DND-41 (cell line): Measurements from ENCODE around the gene AFAP1.
"Not testable (repeated sequence)": the region's sequence is repeated elsewhere in the genome, so short reads cannot be mapped to it uniquely, and the experiment has no call there.

Experiments
- ATAC-seq: fragments of 200-7000 bp; cut with Tn5 transposase; 3 replicates; pipeline ENCODE4 v1.9.1; 2021; ENCODE audit warnings: low read depth; ENCODE audit not compliant: insufficient read depth
- DNase-seq: peaks from one replicate; pipeline ENCODE4 v3.0.0-alpha.2; 2020
- H2AFZ ChIP-seq: 2 replicates; pipeline ENCODE4 v1.6.0; 2012; ENCODE audit warnings: low read depth, low read length
- H3K27ac ChIP-seq: 2 replicates; pipeline ENCODE4 v1.5.1; 2012; ENCODE audit warnings: low read length, inconsistent platforms
- H3K27me3 ChIP-seq: fragments of 200-600 bp; sonication (generic); 2 replicates; pipeline ENCODE4 v1.6.0; 2012; ENCODE audit warnings: low read length, mild to moderate bottlenecking, inconsistent platforms; ENCODE audit not compliant: insufficient read depth, poor library complexity
- H3K36me3 ChIP-seq: 2 replicates; pipeline ENCODE4 v1.5.1; 2012; ENCODE audit warnings: low read length, inconsistent platforms; ENCODE audit not compliant: insufficient read depth
- H3K4me1 ChIP-seq: 2 replicates; pipeline ENCODE4 v1.5.1; 2012; ENCODE audit warnings: mild to moderate bottlenecking, low read length; ENCODE audit not compliant: insufficient read depth
- H3K4me2 ChIP-seq: 2 replicates; pipeline ENCODE4 v1.6.0; 2012; ENCODE audit warnings: mild to moderate bottlenecking, moderate library complexity, low read length, inconsistent platforms; ENCODE audit not compliant: insufficient read depth
- H3K4me3 ChIP-seq, 2 experiments: fragments of 200-600 bp in 1 of 2; shearing (Covaris generic) in 1 of 2; 2 replicates each; pipeline ENCODE4 v1.5.1; 2012 to 2016; ENCODE audit warnings: inconsistent platforms in 2 of 2, low read length in 2 of 2, mild to moderate bottlenecking in 2 of 2, low read depth in 1 of 2, moderate library complexity in 1 of 2
- H3K79me2 ChIP-seq: 2 replicates; pipeline ENCODE4 v1.6.0; 2012; ENCODE audit warnings: low read length, inconsistent platforms; ENCODE audit not compliant: insufficient read depth
- H3K9ac ChIP-seq: 2 replicates; pipeline ENCODE4 v1.6.0; 2012; ENCODE audit warnings: low read depth, mild to moderate bottlenecking, inconsistent platforms, low read length, moderate library complexity
- H3K9me3 ChIP-seq: 2 replicates; pipeline ENCODE4 v1.5.1; 2012; ENCODE audit warnings: low read length, moderate library complexity, mild to moderate bottlenecking, inconsistent platforms; ENCODE audit not compliant: insufficient read depth, severe bottlenecking
- H4K20me1 ChIP-seq: 2 replicates; pipeline ENCODE4 v1.6.0; 2012; ENCODE audit warnings: low read length; ENCODE audit not compliant: insufficient read depth
- EZH2 ChIP-seq: IDR thresholded peaks from 3 replicates; pipeline ENCODE4 v1.6.1; 2012; ENCODE audit warnings: borderline replicate concordance, low read depth, mild to moderate bottlenecking, moderate library complexity, low read length, inconsistent platforms; ENCODE audit not compliant: severe bottlenecking
- TF ChIP-seq, protein P1 (sequence below): IDR thresholded peaks from 2 replicates; pipeline ENCODE4 v1.5.1; 2012; ENCODE audit warnings: borderline replicate concordance, low read length, moderate library complexity, mild to moderate bottlenecking; ENCODE audit not compliant: poor library complexity, severe bottlenecking; ENCODE audit errors: extremely low read depth

Gene AFAP1

DNA sequence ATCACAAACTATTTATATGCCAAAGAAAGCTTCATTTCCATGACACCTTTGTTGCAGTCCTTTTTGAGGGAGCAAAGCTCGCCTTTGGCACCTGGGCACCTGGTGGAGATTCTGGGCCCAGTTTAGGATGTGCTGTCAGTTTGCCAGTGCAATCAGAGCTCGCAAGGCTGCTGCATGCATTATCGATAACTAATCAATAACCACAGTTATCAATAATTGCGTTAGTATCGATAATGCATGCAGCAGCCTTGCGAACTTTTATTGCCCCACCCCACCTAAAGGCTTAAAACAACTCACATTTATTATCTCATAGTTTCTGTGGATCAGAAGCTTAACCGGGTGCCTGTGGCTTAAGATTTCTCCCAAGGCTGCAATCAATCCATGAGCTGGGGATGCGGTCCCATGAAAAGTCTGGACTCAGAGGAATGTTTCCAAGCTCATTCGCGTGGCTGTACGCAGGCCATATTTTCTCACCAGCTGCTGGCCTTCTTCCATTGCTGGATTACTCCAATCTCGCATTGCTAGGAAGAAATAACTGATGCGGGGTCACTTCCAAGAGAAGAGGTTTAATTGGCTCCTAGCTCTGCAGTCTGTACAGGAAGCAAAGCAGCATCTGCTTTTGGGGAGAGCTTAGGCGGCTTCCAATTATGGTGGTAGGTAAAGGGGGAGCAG, 6.2 kb upstream of the AFAP1 start:
- Histone ChIP-seq H2AFZ (no peak overlapping the region), H3K36me3 (no peaks in the 10 kb centered on the region), H3K9me3 (no peaks in the 10 kb centered on the region), H3K27ac (no peak overlapping the region), H3K4me3 (no peak overlapping the region), H4K20me1 (no peaks in the 10 kb centered on the region), H3K9ac (no peak overlapping the region), H3K4me2 (no peak overlapping the region), H3K4me1 (no peaks in the 10 kb centered on the region), H3K27me3 (no peaks in the 10 kb centered on the region), H3K79me2 (no peaks in the 10 kb centered on the region)
- ATAC-seq, result no peak
- no peak for DNase-seq
- TF ChIP-seq, protein P1, sequence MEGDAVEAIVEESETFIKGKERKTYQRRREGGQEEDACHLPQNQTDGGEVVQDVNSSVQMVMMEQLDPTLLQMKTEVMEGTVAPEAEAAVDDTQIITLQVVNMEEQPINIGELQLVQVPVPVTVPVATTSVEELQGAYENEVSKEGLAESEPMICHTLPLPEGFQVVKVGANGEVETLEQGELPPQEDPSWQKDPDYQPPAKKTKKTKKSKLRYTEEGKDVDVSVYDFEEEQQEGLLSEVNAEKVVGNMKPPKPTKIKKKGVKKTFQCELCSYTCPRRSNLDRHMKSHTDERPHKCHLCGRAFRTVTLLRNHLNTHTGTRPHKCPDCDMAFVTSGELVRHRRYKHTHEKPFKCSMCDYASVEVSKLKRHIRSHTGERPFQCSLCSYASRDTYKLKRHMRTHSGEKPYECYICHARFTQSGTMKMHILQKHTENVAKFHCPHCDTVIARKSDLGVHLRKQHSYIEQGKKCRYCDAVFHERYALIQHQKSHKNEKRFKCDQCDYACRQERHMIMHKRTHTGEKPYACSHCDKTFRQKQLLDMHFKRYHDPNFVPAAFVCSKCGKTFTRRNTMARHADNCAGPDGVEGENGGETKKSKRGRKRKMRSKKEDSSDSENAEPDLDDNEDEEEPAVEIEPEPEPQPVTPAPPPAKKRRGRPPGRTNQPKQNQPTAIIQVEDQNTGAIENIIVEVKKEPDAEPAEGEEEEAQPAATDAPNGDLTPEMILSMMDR, result no peak
- no peak for TF ChIP-seq EZH2

DNA sequence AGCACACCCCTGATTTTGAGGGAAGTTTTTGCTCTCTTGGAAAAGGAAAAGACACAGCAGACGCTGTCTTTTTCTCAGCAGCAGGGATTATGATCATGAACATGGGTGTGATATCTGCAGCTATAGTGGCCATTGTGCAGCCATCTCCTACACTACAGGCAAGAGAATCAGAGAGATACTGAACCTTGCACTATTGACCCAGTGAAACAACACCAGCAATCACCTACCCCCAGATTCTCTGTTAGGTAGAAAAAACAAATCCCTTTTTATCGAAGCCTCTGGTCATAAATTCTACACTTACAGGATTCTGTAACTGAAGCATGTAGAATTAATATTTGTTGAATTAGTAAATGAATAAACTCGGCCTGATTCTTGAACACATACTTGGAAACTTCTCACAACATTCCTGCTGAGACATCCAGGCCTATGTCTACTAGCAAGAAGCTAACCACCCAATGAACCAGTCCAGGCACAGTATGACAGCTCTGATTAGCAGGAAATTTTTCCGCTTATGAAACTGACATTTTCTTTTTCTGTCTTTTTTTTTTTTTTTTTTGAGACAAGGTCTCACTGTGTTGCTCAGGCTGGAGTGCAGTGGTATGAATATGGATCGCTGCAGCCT, 5.0 kb upstream of the AFAP1 start:
- H3K9me3 ChIP-seq, result no peaks in the 10 kb centered on the region
- no peak overlapping the region for H3K4me3 ChIP-seq
- H3K27ac ChIP-seq, result no peak overlapping the region
- no peaks in the 10 kb centered on the region for H3K27me3 ChIP-seq
- no peak overlapping the region for H3K9ac ChIP-seq
- ATAC-seq (no peak), DNase-seq (no peak)
- no peak overlapping the region for H3K4me2 ChIP-seq
- no peak for TF ChIP-seq EZH2
- TF ChIP-seq, protein P1, result no peak
- no peaks in the 10 kb centered on the region for H3K4me1 ChIP-seq
- no peak overlapping the region for H2AFZ ChIP-seq
- H3K79me2 ChIP-seq, result no peaks in the 10 kb centered on the region
- H3K36me3 ChIP-seq, result no peaks in the 10 kb centered on the region
- H4K20me1 ChIP-seq, result no peaks in the 10 kb centered on the region

DNA sequence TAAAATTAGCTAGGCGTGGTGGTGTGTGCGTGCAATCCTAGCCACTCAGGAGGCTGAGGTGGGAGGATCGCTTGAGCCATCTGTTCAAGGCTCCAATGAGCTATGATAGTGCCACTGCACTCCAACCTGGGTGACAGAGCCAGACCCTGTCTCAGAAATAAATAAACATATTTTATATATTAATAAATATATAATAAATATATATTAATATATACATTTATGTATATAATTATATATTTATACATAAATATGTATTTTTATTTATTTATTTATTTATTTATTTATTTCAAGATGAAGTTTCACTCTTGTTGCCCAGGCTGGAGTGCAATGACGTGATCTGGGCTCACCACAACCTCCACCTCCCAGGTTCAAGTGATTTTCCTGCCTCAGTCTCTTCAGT, 4.0 kb upstream of the AFAP1 start:
- not testable (repeated sequence) for H3K4me2 ChIP-seq, H3K27ac ChIP-seq, H3K9me3 ChIP-seq, ATAC-seq, H3K4me1 ChIP-seq, H2AFZ ChIP-seq, H3K36me3 ChIP-seq, H3K79me2 ChIP-seq, DNase-seq, H3K27me3 ChIP-seq, H3K9ac ChIP-seq, H4K20me1 ChIP-seq, H3K4me3 ChIP-seq

DNA sequence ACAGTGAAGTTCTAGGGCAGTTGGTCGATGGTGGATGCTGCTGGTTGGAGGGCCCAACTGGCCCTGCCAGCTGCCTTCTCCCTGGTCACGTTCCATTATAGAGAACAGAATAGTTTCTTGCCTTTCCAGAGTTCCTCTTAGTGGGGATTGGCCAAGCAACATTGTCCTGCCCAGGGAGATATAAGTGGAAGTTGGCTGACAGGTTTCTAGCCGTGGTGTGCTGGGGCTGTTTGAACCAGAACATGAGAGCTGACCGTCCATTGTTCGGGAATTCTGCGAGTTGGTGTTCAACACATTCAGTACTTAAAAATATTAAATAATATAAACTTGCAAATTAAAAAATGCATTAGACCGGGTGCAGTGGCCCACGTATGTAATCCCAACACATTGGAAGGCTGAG, 3.5 kb upstream of the AFAP1 start:
- no peaks in the 10 kb centered on the region for H3K9me3 ChIP-seq
- TF ChIP-seq EZH2, result no peak
- TF ChIP-seq, protein P1, result no peak
- no peaks in the 10 kb centered on the region for H3K36me3 ChIP-seq
- no peak for DNase-seq
- no peak overlapping the region for H3K4me2 ChIP-seq
- H4K20me1 ChIP-seq, result no peaks in the 10 kb centered on the region
- no peak for ATAC-seq
- H3K4me1 ChIP-seq, result no peaks in the 10 kb centered on the region
- H3K79me2 ChIP-seq, result no peaks in the 10 kb centered on the region
- H3K9ac ChIP-seq, result no peak overlapping the region
- no peak overlapping the region for H3K4me3 ChIP-seq
- H3K27ac ChIP-seq, result no peak overlapping the region
- H2AFZ ChIP-seq, result no peak overlapping the region
- H3K27me3 ChIP-seq, result no peaks in the 10 kb centered on the region
